Fibroblast of skin of scalp (primary cell): ENCODE measurements around the gene GOLGA8A. TPM values are rescaled to one million over a fixed set of nuclear protein-coding genes. Genes with fewer than 3 reads are reported as not detected.
A peak's percentile ranks its signal among the peaks of the same experiment; 100 is the strongest.
"Not testable (repeated sequence)": the region's sequence is repeated elsewhere in the genome, so short reads cannot be mapped to it uniquely, and the experiment has no call there.

Experiments
- DNase-seq: peaks from one replicate; pipeline ENCODE4 v3.0.0-alpha.2; 2013
- polyA plus RNA-seq, 2 experiments: library from polyadenylated mRNA; unstranded; fragments of 120-200 nt; gene quantifications; one replicate each; pipeline ENCODE4 v1.2.1, GENCODE V29; 2013; ENCODE audit not compliant: insufficient read length in 2 of 2

The GOLGA8A gene
- 87.9 TPM for polyA plus RNA-seq (2013, experiment 1 of 2; ENCODE audit: insufficient read length)
- 81.8 TPM for polyA plus RNA-seq (2013, experiment 2 of 2; ENCODE audit: insufficient read length)

DNA sequence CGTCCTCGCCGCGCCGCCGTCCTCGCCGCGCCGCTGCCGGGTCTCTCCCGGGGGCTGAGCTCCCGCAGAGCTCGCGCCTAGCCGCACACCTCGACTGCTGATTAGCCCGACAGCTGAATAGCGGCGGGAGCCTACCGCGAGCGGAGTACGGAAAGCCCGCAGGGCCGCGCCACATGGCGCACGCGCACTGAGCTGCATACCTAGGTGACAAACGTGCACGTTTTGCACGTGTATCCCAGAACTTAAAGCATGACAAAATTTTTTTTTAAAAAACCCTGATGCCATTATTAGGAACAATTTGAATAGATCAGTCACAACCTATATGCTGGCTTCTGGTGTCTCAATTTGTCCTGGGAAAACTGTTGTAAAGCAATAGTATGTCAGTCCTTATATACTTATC, at the start of gene GOLGA8A:
GOLGA8A (minus strand) TSS at position 122 of the 400 bp plus-strand sequence. CDS start 48,117 bp downstream, outside the sequence.
- peak; percentile 91 for DNase-seq

DNA sequence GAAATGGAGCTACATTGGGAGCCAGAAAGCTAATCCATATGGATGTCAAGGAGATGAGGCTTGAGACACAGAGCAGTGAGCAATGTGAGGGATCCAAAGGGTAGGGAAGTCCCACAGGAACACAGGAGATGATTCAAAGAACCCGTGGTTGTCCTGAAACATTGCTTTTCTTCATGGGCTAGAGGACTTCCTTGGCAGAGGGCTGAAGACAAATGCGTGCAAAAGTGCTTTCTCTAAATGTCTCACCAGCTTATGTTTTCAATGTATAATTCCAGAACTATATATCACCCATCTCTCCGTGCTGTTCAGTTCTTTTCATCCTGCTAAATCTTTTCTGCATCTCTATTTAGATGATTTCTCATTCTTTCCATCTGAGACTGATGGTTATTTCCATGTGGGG, 46.0 kb upstream of the GOLGA8A start:
- no peak for DNase-seq

- no peak for DNase-seq
These were observed 43.8 kb upstream of the GOLGA8A start for GRCh38 chr15:34481370-34481769.

DNA sequence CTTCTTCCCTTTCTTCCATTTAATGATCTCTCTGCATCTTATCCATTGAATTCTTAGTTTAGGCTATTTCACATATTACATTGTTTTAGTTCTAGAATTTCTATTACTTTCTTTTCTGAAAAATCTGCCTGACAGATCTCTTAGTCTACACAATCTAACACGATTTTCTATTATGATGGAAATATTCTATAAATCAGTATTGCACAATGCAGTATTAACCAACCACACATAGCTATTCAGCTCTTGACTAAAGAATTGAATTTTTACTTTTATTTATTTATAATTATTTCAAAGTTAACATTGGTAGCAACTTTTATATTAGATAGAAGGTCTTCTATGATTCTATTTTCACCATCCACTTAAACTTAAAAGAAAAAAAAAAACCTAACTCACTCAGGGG, 36.2 kb upstream of the GOLGA8A start:
- DNase-seq: no peak

DNA sequence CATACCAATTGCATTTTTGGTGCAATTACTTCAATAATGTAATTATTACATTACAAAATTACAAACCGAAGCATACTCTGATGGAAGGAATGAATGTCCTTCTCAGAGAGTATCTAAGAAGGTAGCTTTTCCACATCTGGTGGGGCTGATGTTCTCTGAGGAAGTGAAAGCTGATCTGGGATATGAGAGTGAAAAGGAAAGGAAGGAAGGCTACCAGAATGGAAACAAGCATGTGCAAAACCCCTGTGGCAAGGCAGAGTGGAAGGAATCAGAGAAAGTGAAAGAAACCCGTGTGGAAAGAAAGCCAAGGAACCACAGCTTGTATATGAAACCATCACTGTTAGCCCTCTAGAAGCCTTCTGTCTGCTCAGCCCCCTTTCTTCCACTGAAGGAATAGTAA, 35.3 kb upstream of the GOLGA8A start:
- DNase-seq: no peak

- no peak for DNase-seq
These were observed 33.3 kb upstream of the GOLGA8A start for GRCh38 chr15:34470892-34471291.

- no peak for DNase-seq
These were observed 32.5 kb upstream of the GOLGA8A start for GRCh38 chr15:34470091-34470490.

- DNase-seq: no peak
These were observed 24.1 kb upstream of the GOLGA8A start for GRCh38 chr15:34461730-34462129.

GRCh38 chr15:34460451-34460850, 22.8 kb upstream of the GOLGA8A start:
- no peak for DNase-seq

DNA sequence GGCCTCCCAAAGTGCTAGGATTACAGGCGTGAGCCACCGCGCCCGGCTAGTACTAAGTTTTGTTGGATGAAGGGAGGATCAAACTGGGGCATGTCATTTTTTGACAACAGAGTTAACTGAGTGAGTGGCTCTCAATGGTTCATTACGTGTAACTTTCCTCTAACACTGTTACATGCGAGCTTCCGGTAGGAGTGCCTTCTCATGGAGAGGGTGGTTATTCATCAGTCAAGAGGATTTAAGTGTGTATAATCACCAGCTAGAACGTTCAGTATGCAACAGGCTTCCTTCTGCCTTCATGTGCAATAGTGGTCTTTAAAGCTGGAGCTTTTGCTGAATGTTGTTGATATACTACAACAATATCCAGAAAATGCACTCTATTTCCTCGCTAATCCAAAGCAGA, 19.1 kb upstream of the GOLGA8A start:
- no peak for DNase-seq

DNA sequence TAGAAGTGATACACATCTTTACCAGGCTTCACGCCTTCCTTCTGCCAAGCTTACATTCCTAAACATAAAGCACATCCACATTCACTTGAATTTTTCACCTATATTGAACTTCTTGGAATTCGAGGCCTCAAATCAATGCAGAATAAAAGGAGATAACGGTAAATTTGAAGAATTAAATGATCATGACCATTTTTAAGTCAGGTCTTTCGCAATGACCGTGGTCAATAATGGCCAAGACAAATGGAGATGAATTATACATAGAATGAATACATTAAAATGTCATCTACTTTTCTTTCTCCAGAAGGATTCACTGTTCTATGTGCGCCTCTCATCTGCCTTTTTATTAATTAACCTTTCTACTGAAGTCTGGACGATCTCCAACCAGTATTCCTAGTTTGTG, 5.3 kb upstream of the GOLGA8A start:
- DNase-seq: no peak

GRCh38 chr15:34439878-34440277, 2.3 kb upstream of the GOLGA8A start:
- no peak for DNase-seq

DNA sequence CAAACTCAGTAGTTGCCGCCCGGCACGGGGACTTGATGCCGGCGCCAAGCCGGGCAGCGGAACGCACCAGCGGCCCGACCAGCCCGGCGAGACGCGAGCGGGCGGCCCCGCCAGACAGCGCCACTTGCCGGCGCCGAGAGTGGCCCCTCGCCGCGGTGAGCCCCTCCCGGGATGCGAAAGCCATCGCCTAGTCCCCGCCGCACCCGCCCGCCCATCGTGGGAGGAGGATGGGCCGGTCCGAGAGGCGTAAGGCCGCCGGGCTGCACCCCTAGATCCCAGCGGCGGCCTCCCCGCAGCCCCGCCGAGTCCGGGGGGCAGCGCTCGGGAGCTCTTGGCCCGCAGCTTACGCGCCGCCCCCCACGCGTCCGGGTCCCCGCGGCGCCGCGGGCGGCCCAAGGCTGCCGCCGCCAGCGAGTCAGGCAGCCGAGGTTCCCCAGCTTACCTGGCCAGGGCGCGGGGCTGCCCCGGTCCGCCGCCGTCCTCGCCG, 609 bp downstream of the GOLGA8A start:
- peak; percentile 40 for DNase-seq

- no peak for DNase-seq
These were observed 1.3 kb downstream of the GOLGA8A start for GRCh38 chr15:34436126-34436955.

DNA sequence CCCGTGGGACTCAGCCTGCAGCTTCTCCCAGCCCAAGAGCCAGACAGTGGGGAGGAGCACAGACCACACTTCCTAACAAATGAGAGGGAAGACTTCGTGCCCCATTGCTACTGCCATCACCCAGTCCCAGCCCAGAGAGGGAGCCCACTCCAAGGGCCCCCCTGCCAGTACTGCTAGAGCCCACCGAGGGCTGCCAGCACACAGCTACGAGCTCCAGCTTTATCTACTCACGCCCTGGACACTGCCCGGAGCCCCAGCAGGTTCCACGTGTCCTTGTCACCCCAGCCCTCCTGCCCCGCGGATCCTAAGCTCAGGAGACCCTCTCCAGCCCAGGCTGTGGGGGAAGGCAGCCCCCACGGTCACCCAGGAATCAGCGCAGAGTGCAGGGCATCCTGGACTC, 1.9 kb downstream of the GOLGA8A start:
- DNase-seq: no peak

- no peak for DNase-seq
These were observed 2.8 kb downstream of the GOLGA8A start for GRCh38 chr15:34434627-34435305.

DNA sequence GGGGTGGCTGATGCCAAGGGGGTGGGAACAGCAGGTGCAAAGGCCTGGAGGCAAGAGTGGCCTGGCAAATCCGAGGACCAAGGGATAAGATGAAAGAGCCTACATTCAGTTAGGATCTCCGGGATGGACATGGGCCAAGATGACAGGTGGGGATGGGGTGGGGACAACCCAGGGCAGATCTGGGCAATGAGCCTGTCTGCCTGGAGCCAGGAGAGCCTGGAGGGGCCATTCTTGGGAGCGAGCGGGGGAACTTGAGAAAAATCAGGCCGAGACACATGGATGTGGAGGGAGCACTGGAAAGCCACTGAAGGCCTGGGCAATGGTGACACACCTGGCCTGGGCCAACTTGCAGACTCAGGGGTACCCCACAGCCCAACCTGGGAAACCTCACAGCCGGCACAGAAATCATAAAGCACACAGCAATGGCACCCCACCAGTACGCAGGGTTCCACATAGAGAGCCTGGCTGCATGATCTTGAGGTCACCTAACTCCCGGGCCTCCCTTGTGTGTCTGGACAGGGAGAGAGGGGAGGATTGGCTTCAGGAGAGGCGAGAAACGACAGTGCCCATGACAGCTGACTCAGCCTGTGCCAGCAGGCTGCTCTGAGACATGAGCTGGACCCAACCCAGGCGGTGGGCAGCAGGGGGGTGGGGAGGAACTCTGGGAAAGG, 3.5 kb downstream of the GOLGA8A start:
- DNase-seq: not testable (repeated sequence)

DNA sequence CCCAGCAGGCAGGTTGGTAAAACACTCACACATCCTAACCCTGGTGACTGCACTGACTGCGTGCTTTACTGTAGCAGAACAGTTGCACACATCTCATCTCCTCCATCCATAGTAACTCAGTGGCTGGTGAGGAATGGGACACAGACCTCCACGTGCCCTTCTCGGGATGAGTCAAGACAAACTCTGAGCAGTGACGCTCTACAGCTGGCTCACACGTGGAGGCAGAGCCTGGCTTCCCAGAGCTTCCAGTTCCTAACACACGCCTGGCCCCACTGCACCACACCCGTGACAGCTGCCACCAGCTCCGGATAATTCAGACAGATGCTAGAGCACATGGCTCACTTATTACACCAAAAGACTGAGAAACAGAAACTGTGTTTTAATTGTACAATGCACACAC, 7.0 kb downstream of the GOLGA8A start:
- DNase-seq: peak; percentile 4

- DNase-seq: not testable (repeated sequence)
These were observed 14.1 kb downstream of the GOLGA8A start for GRCh38 chr15:34423425-34424090.

DNA sequence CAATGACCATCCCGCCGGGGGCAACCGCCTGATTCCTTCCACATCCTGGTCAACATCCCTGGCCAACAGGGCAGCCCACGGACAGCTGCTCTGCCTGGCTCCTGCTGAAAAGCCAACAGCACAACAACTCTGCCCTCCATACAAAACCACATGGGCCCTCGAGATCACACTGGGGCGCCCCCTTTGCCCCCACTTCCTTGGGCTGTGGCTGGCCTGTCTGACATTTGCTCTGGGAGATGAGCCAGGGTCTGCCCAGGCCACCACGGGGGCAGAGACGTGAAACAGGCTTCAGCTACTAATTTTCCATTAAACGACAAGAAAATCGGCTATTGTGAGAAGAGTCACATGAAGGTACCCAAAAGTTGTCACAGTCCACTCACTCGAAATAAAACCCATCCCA, 16.7 kb downstream of the GOLGA8A start:
- DNase-seq: not testable (repeated sequence)

- not testable (repeated sequence) for DNase-seq
These were observed 19.2 kb downstream of the GOLGA8A start for GRCh38 chr15:34418435-34418834.

DNA sequence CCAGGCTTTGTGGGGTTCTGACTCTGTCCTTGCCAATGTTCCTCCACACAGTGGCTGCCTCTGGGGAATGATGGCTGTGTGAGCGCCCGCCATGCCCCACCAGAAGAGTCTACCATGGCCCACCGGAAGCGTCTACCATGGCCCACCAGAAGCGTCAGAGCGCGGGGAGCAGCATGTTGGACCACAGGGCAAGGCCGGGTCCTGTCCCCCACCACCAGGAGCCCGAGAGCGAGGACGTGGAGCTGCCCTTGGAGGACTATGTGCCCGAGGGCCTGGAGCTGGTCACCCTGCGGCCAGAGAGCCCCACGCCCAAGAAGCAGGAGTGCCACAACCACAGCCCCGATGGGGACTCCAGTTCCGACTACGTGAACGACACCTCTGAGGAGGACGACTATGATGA, 28.1 kb downstream of the GOLGA8A start:
- not testable (repeated sequence) for DNase-seq
